OCI-LY1 (cell line): ENCODE measurements around the gene ABCA13.

Experiments
- H2AFZ ChIP-seq: fragments of 200-600 bp; sonication (generic), shearing (Covaris generic); 2 replicates; pipeline ENCODE4 v1.6.0; 2014; ENCODE audit warnings: antibody characterized with exemption, mild to moderate bottlenecking, low read length
- H3F3A ChIP-seq: fragments of 200-600 bp; sonication (generic), shearing (Covaris generic); 2 replicates; pipeline ENCODE4 v1.6.0; 2014; ENCODE audit warnings: mild to moderate bottlenecking, antibody characterized with exemption, low read length, moderate library complexity; ENCODE audit not compliant: insufficient read depth
- H3K27ac ChIP-seq: fragments of 200-600 bp; sonication (generic); 2 replicates; pipeline ENCODE4 v1.5.1; 2014; ENCODE audit warnings: low read length, mixed run types, mild to moderate bottlenecking, low read depth; ENCODE audit not compliant: poor library complexity, severe bottlenecking
- H3K27me3 ChIP-seq: fragments of 200-600 bp; sonication (generic); 2 replicates; pipeline ENCODE4 v1.6.0; 2014; ENCODE audit warnings: antibody characterized with exemption, mild to moderate bottlenecking, low read length, moderate library complexity; ENCODE audit not compliant: insufficient read depth
- H3K36me3 ChIP-seq: fragments of 200-600 bp; sonication (generic); 2 replicates; pipeline ENCODE4 v1.6.1; 2014; ENCODE audit warnings: mild to moderate bottlenecking, antibody characterized with exemption, low read length, moderate library complexity, mixed read lengths; ENCODE audit not compliant: insufficient read depth
- H3K4me1 ChIP-seq: fragments of 200-600 bp; sonication (generic); 2 replicates; pipeline ENCODE4 v1.5.1; 2014; ENCODE audit warnings: mild to moderate bottlenecking, low read length, moderate library complexity; ENCODE audit not compliant: insufficient read depth, severe bottlenecking
- H3K4me2 ChIP-seq: fragments of 200-600 bp; sonication (generic), shearing (Covaris generic); 2 replicates; pipeline ENCODE4 v1.6.1; 2014; ENCODE audit warnings: low read length
- H3K4me3 ChIP-seq: fragments of 200-600 bp; sonication (generic); 2 replicates; pipeline ENCODE4 v1.5.1; 2014; ENCODE audit warnings: low read length, low read depth, mild to moderate bottlenecking, mixed read lengths; ENCODE audit not compliant: poor library complexity, severe bottlenecking
- H3K79me2 ChIP-seq: fragments of 200-600 bp; shearing (Covaris generic); 2 replicates; pipeline ENCODE4 v1.6.1; 2016; ENCODE audit warnings: mixed run types, low read length, mixed read lengths; ENCODE audit not compliant: insufficient read depth
- H3K9ac ChIP-seq: fragments of 200-600 bp; sonication (generic), shearing (Covaris generic); 2 replicates; pipeline ENCODE4 v1.6.1; 2014; ENCODE audit warnings: mild to moderate bottlenecking, low read length, mixed read lengths
- H3K9me2 ChIP-seq: fragments of 200-600 bp; sonication (generic), shearing (Covaris generic); 2 replicates; pipeline ENCODE4 v1.6.1; 2014; ENCODE audit warnings: low read depth, mild to moderate bottlenecking, low read length, mixed read lengths
- H3K9me3 ChIP-seq: fragments of 200-600 bp; shearing (Covaris generic); 2 replicates; pipeline ENCODE4 v1.6.1; 2014; ENCODE audit warnings: low read length, mixed read lengths
- H4K20me1 ChIP-seq: fragments of 200-600 bp; sonication (generic), shearing (Covaris generic); 2 replicates; pipeline ENCODE4 v1.6.0; 2016; ENCODE audit warnings: mild to moderate bottlenecking, low read length; ENCODE audit not compliant: insufficient read depth
- CTCF ChIP-seq: fragments of 200-600 bp; sonication (generic), shearing (Covaris generic); IDR thresholded peaks from 2 replicates; pipeline ENCODE4 v1.5.1; 2017; ENCODE audit warnings: mild to moderate bottlenecking, antibody characterized with exemption, low read length, moderate library complexity, mixed read lengths
- EZH2 ChIP-seq: fragments of 200-600 bp; sonication (generic), shearing (Covaris generic); IDR thresholded peaks from 2 replicates; pipeline ENCODE4 v1.8.0; 2017; ENCODE audit warnings: borderline replicate concordance, mixed run types, mild to moderate bottlenecking, antibody characterized with exemption, low read length, moderate library complexity, mixed read lengths

Gene ABCA13

GRCh38 chr7:48259463-48260280 lies 88.4 kb downstream of the ABCA13 start:
- Histone ChIP-seq H3K4me3 (no peak overlapping the region), H3K27me3 (no peaks in the 10 kb centered on the region), H3K9me3 (0 out of 2 replicates have a peak, but pooled peaks cover 2% of the 10 kb centered on the region), H3K27ac (no peak overlapping the region), H3K4me1 (no peaks in the 10 kb centered on the region), H4K20me1 (no peaks in the 10 kb centered on the region), H3F3A (no peaks in the 10 kb centered on the region), H3K9ac (no peak overlapping the region), H3K9me2 (no peaks in the 10 kb centered on the region), H3K79me2 (no peaks in the 10 kb centered on the region), H2AFZ (no peak overlapping the region), H3K4me2 (no peak overlapping the region), H3K36me3 (no peaks in the 10 kb centered on the region)
- TF ChIP-seq EZH2 (no peak), CTCF (no peak)

GRCh38 chr7:48261696-48262095 lies 90.4 kb downstream of the ABCA13 start:
- H3K9me3 ChIP-seq = 0 out of 2 replicates have a peak, but pooled peaks cover 2% of the 10 kb centered on the region
- no peak for TF ChIP-seq CTCF
- no peak for TF ChIP-seq EZH2
- no peaks in the 10 kb centered on the region for H3K9me2 ChIP-seq
- H3F3A ChIP-seq = no peaks in the 10 kb centered on the region
- H3K4me1 ChIP-seq = no peaks in the 10 kb centered on the region
- H3K27ac ChIP-seq = no peak overlapping the region
- H3K9ac ChIP-seq = no peak overlapping the region
- no peak overlapping the region for H3K4me3 ChIP-seq
- H3K79me2 ChIP-seq = no peaks in the 10 kb centered on the region
- H3K4me2 ChIP-seq = no peak overlapping the region
- H3K27me3 ChIP-seq = no peaks in the 10 kb centered on the region
- H3K36me3 ChIP-seq = no peaks in the 10 kb centered on the region
- H4K20me1 ChIP-seq = no peaks in the 10 kb centered on the region
- H2AFZ ChIP-seq = no peak overlapping the region

- Histone ChIP-seq H3K79me2 (no peaks in the 10 kb centered on the region), H3K36me3 (no peaks in the 10 kb centered on the region), H3K9me3 (0 out of 2 replicates have a peak, but pooled peaks cover 2% of the 10 kb centered on the region), H3K9ac (no peak overlapping the region), H3K4me3 (no peak overlapping the region), H3K4me1 (no peaks in the 10 kb centered on the region), H4K20me1 (no peaks in the 10 kb centered on the region), H3K27ac (no peak overlapping the region), H3F3A (no peaks in the 10 kb centered on the region), H3K27me3 (no peaks in the 10 kb centered on the region), H3K9me2 (no peaks in the 10 kb centered on the region), H3K4me2 (no peak overlapping the region), H2AFZ (no peak overlapping the region)
- TF ChIP-seq EZH2 (no peak), CTCF (no peak)
Observed at GRCh38 chr7:48262606-48263310, 91.5 kb downstream of the ABCA13 start.
